Thyroid gland (tissue), 4 donors: ENCODE data around the gene TELO2. TPM values are rescaled to one million over a fixed set of nuclear protein-coding genes. Genes with fewer than 3 reads are reported as not detected.

Experiments used
- DNase-seq, 2 donors: peaks; one replicate each; pipeline ENCODE4 v3.0.0-alpha.2; 2019
- H3K27ac ChIP-seq, 3 donors: fragments of 200-600 bp; sonication (generic); 1 replicate in 2 of 3; 2 replicates in 1 of 3; pipeline ENCODE4 v1.5.1; 2016 to 2019; ENCODE audit warnings: mild to moderate bottlenecking in 1 of 3, moderate library complexity in 1 of 3
- H3K27me3 ChIP-seq: fragments of 200-600 bp; sonication (generic); one replicate; pipeline ENCODE4 v1.5.1; 2019
- H3K36me3 ChIP-seq, 2 donors: fragments of 200-600 bp; sonication (generic); one replicate each; pipeline ENCODE4 v1.5.1; 2016 to 2019
- H3K4me1 ChIP-seq, 2 donors: fragments of 200-600 bp; sonication (generic); one replicate each; pipeline ENCODE4 v1.5.1; 2017 to 2019
- H3K4me3 ChIP-seq, 3 donors: fragments of 200-600 bp; sonication (generic); replicated peaks in 1 of 3; 1 replicate in 2 of 3; 2 replicates in 1 of 3; pipeline ENCODE4 v1.5.1; 2016; ENCODE audit warnings: mild to moderate bottlenecking in 1 of 3
- H3K9me3 ChIP-seq: fragments of 200-600 bp; sonication (generic); one replicate; pipeline ENCODE4 v1.5.1; 2017
- POLR2A ChIP-seq, 2 donors: fragments of 450-650 bp; IDR thresholded peaks; one replicate each; pipeline ENCODE4 v1.6.1; 2017; ENCODE audit warnings: antibody characterized with exemption in 2 of 2, mild to moderate bottlenecking in 2 of 2, moderate library complexity in 1 of 2
- WGBS, 2 donors: methylation state at CpG; one replicate each; pipeline ENCODE4 v1.1.5; 2017; 5-methylcytosine and 5-hydroxymethylcytosine counted together
- intact Hi-C: fragments of 100-400 bp; cut with DNase I; formaldehyde crosslinking; loops from one replicate; pipeline ENCODE4 v1.15.1; 2023
- total RNA-seq, 4 donors: library from RNA; depleted of rRNA; stranded (reverse); fragments of >200 nt; gene quantifications; one replicate each; pipeline ENCODE4 v1.2.3, GENCODE V29; 2016
- TF ChIP-seq, protein P1 (sequence below), 6 experiments: fragments of 200-600 bp in 3 of 6; fragments of 450-650 bp in 3 of 6; sonication (generic) in 3 of 6; IDR thresholded peaks; one replicate each; pipeline ENCODE4 v1.5.1; 2016 to 2019; ENCODE audit warnings: antibody characterized with exemption in 6 of 6, mild to moderate bottlenecking in 2 of 6, inconsistent platforms in 1 of 6, moderate library complexity in 1 of 6

TELO2 gene
- total RNA-seq, 4 donors from 2014 or later = 12.5 to 19.4 (median 12.8) TPM

- H3K4me3 ChIP-seq = no peak overlapping the region
- WGBS, 2 donors = 95 to 98% methylated on average over 27 to 28 of the region's 42 CpGs
- TF ChIP-seq, protein P1, sequence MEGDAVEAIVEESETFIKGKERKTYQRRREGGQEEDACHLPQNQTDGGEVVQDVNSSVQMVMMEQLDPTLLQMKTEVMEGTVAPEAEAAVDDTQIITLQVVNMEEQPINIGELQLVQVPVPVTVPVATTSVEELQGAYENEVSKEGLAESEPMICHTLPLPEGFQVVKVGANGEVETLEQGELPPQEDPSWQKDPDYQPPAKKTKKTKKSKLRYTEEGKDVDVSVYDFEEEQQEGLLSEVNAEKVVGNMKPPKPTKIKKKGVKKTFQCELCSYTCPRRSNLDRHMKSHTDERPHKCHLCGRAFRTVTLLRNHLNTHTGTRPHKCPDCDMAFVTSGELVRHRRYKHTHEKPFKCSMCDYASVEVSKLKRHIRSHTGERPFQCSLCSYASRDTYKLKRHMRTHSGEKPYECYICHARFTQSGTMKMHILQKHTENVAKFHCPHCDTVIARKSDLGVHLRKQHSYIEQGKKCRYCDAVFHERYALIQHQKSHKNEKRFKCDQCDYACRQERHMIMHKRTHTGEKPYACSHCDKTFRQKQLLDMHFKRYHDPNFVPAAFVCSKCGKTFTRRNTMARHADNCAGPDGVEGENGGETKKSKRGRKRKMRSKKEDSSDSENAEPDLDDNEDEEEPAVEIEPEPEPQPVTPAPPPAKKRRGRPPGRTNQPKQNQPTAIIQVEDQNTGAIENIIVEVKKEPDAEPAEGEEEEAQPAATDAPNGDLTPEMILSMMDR (IDR thresholded peaks at IDR 0.05) = no peak
- no peak for TF ChIP-seq POLR2A (IDR thresholded peaks at IDR 0.05)
- peaks cover 33 to 38% of the 10 kb centered on the region in 2 donors for H3K36me3 ChIP-seq
- intact Hi-C loops = no loop called here
- H3K27ac ChIP-seq = no peak overlapping the region
- H3K9me3 ChIP-seq = no peaks in the 10 kb centered on the region
- H3K27me3 ChIP-seq = no peaks in the 10 kb centered on the region
- no peak for DNase-seq
- no peaks in the 10 kb centered on the region for H3K4me1 ChIP-seq
Measured at GRCh38 chr16:1502092-1503004, 9.2 kb downstream of the TELO2 start.

DNA sequence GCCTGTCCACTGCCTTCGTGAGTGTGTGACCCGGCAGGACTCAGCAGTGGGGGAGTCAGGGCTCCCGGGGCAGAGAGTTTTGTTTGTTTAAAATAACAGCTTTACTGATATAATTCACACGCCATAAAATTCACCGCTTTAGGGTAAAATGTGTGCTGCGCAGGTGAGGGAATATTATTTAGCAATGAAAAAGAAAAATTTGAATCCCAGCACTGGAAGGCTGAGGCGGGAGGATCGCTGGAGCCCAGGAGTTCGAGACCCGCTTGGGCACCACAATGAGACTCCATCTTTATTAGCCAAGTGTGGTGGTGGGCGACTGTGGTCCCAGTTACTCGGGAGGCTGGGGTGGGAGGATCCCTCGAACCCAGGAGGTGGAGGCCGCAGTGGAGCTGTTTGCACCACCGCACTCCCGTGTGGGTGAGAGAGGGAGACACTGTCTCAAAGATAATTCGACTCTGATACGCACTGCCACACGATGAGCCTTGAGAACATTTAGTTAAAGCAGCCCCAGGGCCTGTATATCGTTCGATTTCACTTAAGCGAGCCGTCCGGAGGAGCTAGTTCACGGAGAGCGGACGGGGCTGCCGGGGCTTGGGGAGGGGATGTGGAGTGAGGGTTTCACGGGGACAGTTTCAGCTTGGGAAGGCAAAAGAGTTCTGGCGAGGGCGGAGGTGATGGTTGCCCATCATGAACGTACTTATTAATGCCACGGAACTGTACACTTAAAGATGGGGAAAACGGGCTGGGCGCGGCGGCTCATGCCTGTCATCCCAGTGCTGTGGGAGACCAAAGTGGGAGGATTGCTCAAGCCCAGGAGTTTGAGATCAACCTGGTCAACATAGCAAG, 10.2 kb downstream of the TELO2 start:
- TF ChIP-seq, protein P1 (IDR thresholded peaks at IDR 0.05) = no peak
- TF ChIP-seq POLR2A (IDR thresholded peaks at IDR 0.05) = no peak
- H3K27me3 ChIP-seq = no peaks in the 10 kb centered on the region
- WGBS, 2 donors = 95 to 96% methylated on average over 37 of the region's 37 CpGs
- H3K4me3 ChIP-seq = no peak overlapping the region
- no peaks in the 10 kb centered on the region for H3K9me3 ChIP-seq
- intact Hi-C loops = no loop called here
- peaks cover 33 to 35% of the 10 kb centered on the region in 2 donors for H3K36me3 ChIP-seq
- H3K4me1 ChIP-seq = no peaks in the 10 kb centered on the region
- DNase-seq = no peak
- no peak overlapping the region for H3K27ac ChIP-seq

GRCh38 chr16:1505073-1505844, 12.1 kb downstream of the TELO2 start:
- intact Hi-C loops = no loop called here
- no peaks in the 10 kb centered on the region for H3K9me3 ChIP-seq
- peaks cover 0 to 7% of the 10 kb centered on the region in 2 donors for H3K4me1 ChIP-seq
- 96 to 98% methylated on average over 31 to 32 of the region's 37 CpGs for WGBS, 2 donors
- no peak overlapping the region for H3K27ac ChIP-seq
- no peak for TF ChIP-seq POLR2A (IDR thresholded peaks at IDR 0.05)
- TF ChIP-seq, protein P1 (IDR thresholded peaks at IDR 0.05) = no peak
- no peak for DNase-seq
- H3K36me3 ChIP-seq = peaks cover 32 to 37% of the 10 kb centered on the region in 2 donors
- H3K27me3 ChIP-seq = no peaks in the 10 kb centered on the region
- H3K4me3 ChIP-seq = no peak overlapping the region

- no peak for DNase-seq
- TF ChIP-seq, protein P1 (IDR thresholded peaks at IDR 0.05) = no peak
- TF ChIP-seq POLR2A (IDR thresholded peaks at IDR 0.05) = no peak
- intact Hi-C loops = no loop called here
- peaks cover 0 to 7% of the 10 kb centered on the region in 2 donors for H3K4me1 ChIP-seq
- peaks cover 28 to 33% of the 10 kb centered on the region in 2 donors for H3K36me3 ChIP-seq
- 95 to 98% methylated on average over 14 to 15 of the region's 22 CpGs for WGBS, 2 donors
- H3K4me3 ChIP-seq = no peak overlapping the region
- H3K9me3 ChIP-seq = no peaks in the 10 kb centered on the region
- H3K27ac ChIP-seq = no peak overlapping the region
- H3K27me3 ChIP-seq = no peaks in the 10 kb centered on the region
Measured at GRCh38 chr16:1505912-1506311, 12.8 kb downstream of the TELO2 start.
